Neuronal stem cell (in vitro differentiated cells): ENCODE measurements around the gene CCDC136.

ENCODE experiments used
- DNase-seq: peaks from one replicate; pipeline ENCODE4 v3.0.0-alpha.2; 2013; ENCODE audit warnings: low spot score
- H2AFZ ChIP-seq: one replicate; pipeline ENCODE4 v1.6.1; 2013; ENCODE audit warnings: mild to moderate bottlenecking, low read length, inconsistent platforms
- H2AK5ac ChIP-seq: 2 replicates; pipeline ENCODE4 v1.6.1; 2013; ENCODE audit warnings: low read depth, mild to moderate bottlenecking, inconsistent platforms, low read length, moderate library complexity, mixed read lengths
- H2BK120ac ChIP-seq: 2 replicates; pipeline ENCODE4 v1.6.1; 2013; ENCODE audit warnings: low read depth, mild to moderate bottlenecking, inconsistent platforms, low read length, moderate library complexity, mixed read lengths
- H2BK12ac ChIP-seq: one replicate; pipeline ENCODE4 v1.6.1; 2013; ENCODE audit warnings: low read length, inconsistent platforms
- H2BK15ac ChIP-seq: 2 replicates; pipeline ENCODE4 v1.6.1; 2013; ENCODE audit warnings: mild to moderate bottlenecking, low read length, inconsistent platforms, mixed read lengths
- H2BK5ac ChIP-seq: one replicate; pipeline ENCODE4 v1.6.1; 2013; ENCODE audit warnings: inconsistent platforms, mild to moderate bottlenecking, low read length, moderate library complexity
- H3K14ac ChIP-seq: one replicate; pipeline ENCODE4 v1.6.1; 2013; ENCODE audit warnings: low read length, inconsistent platforms
- H3K18ac ChIP-seq: 2 replicates; pipeline ENCODE4 v1.6.1; 2013; ENCODE audit warnings: low read length, inconsistent platforms
- H3K23ac ChIP-seq: 2 replicates; pipeline ENCODE4 v1.6.1; 2013; ENCODE audit warnings: low read depth, mild to moderate bottlenecking, mixed read lengths, low read length, inconsistent platforms; ENCODE audit not compliant: poor library complexity
- H3K27ac ChIP-seq: replicated peaks from 3 replicates; pipeline ENCODE4 v1.5.1; 2013; ENCODE audit warnings: low read length, inconsistent platforms
- H3K27me3 ChIP-seq, 3 experiments: 2 replicates each; pipeline ENCODE4 v1.6.1; 2013; ENCODE audit warnings: low read length in 3 of 3, mild to moderate bottlenecking in 2 of 3, inconsistent platforms in 1 of 3, low read depth in 1 of 3, mixed read lengths in 1 of 3, moderate library complexity in 1 of 3; ENCODE audit not compliant: control insufficient read depth in 3 of 3, insufficient read depth in 3 of 3
- H3K36me3 ChIP-seq, 2 donors: replicated peaks in 1 of 2; 2 replicates each; pipeline ENCODE4 v1.6.1; 2013; ENCODE audit warnings: low read length in 2 of 2; ENCODE audit not compliant: control insufficient read depth in 2 of 2, insufficient read depth in 2 of 2
- H3K4ac ChIP-seq: 2 replicates; pipeline ENCODE4 v1.6.1; 2013; ENCODE audit warnings: inconsistent platforms, mild to moderate bottlenecking, low read length, moderate library complexity
- H3K4me1 ChIP-seq, 2 donors: 1 replicate in 1 of 2; 2 replicates in 1 of 2; pipeline ENCODE4 v1.6.1; 2013; ENCODE audit warnings: low read length in 2 of 2, low read depth in 1 of 2; ENCODE audit not compliant: control insufficient read depth in 2 of 2, insufficient read depth in 1 of 2
- H3K4me2 ChIP-seq: one replicate; pipeline ENCODE4 v1.6.1; 2013; ENCODE audit warnings: mild to moderate bottlenecking, low read length, inconsistent platforms; ENCODE audit not compliant: insufficient read depth, poor library complexity, severe bottlenecking
- H3K4me3 ChIP-seq, 2 donors: 2 replicates each; pipeline ENCODE4 v1.5.1; 2013; ENCODE audit warnings: low read length in 2 of 2, mild to moderate bottlenecking in 2 of 2, inconsistent platforms in 1 of 2, moderate library complexity in 1 of 2
- H3K79me1 ChIP-seq: one replicate; pipeline ENCODE4 v1.6.1; 2013; ENCODE audit warnings: low read depth, mild to moderate bottlenecking, inconsistent platforms, low read length, moderate library complexity
- H3K9ac ChIP-seq: one replicate; pipeline ENCODE4 v1.6.1; 2013; ENCODE audit warnings: mild to moderate bottlenecking, low read depth, low read length, inconsistent platforms; ENCODE audit not compliant: poor library complexity
- H3K9me3 ChIP-seq, 2 donors: replicated peaks in 1 of 2; 2 replicates each; pipeline versions ENCODE3 to v1.6.1; 2013; ENCODE audit warnings: low read length in 2 of 2, mild to moderate bottlenecking in 2 of 2, inconsistent platforms in 1 of 2, low read depth in 1 of 2, mixed read lengths in 1 of 2, moderate library complexity in 1 of 2; ENCODE audit not compliant: control insufficient read depth in 2 of 2, insufficient read depth in 1 of 2
- H4K8ac ChIP-seq: one replicate; pipeline ENCODE4 v1.6.1; 2013; ENCODE audit warnings: low read depth, mild to moderate bottlenecking, inconsistent platforms, low read length, moderate library complexity
- H4K91ac ChIP-seq: one replicate; pipeline ENCODE4 v1.6.1; 2013; ENCODE audit warnings: low read length, low read depth, mild to moderate bottlenecking, inconsistent platforms; ENCODE audit not compliant: poor library complexity
- WGBS, 2 donors: extraction: QIAGEN DNeasy Blood & Tissue Kit; methylation state at CpG; one replicate each; pipeline ENCODE4 v1.1.7; 2013; ENCODE audit warnings: missing lambda C conversion rate in 2 of 2, mixed read lengths in 1 of 2; ENCODE audit not compliant: insufficient read length in 2 of 2, insufficient replicate concordance in 1 of 2; ENCODE audit errors: extremely low coverage in 2 of 2; 5-methylcytosine and 5-hydroxymethylcytosine counted together

Gene CCDC136

GRCh38 chr7:128856001-128856718, 64.4 kb downstream of the CCDC136 start:
- WGBS, 2 donors: no CpG with 5 or more reads among the region's 17 CpGs
- H3K27ac ChIP-seq: no peak overlapping the region
- H3K18ac ChIP-seq: no peak overlapping the region
- peaks cover 0 to 8% of the 10 kb centered on the region in 2 donors for H3K4me1 ChIP-seq
- no peak overlapping the region for H2BK120ac ChIP-seq
- no peak overlapping the region for H3K23ac ChIP-seq
- no peak overlapping the region for H2AK5ac ChIP-seq
- H3K14ac ChIP-seq: no peak overlapping the region
- H3K9ac ChIP-seq: peak overlapping the region; percentile 21
- H2BK5ac ChIP-seq: no peak overlapping the region
- DNase-seq: no peak
- no peak overlapping the region for H2AFZ ChIP-seq
- no peak overlapping the region for H2BK12ac ChIP-seq
- H3K4me3 ChIP-seq: no peak overlapping the region
- H4K91ac ChIP-seq: no peak overlapping the region
- no peak overlapping the region for H3K4ac ChIP-seq
- H2BK15ac ChIP-seq: no peak overlapping the region
- H3K79me1 ChIP-seq: peaks cover 2% of the 10 kb centered on the region
- no peak overlapping the region for H3K4me2 ChIP-seq
- peaks cover 0 to 6% (median 0%) of the 10 kb centered on the region in 3 experiments for H3K27me3 ChIP-seq
- no peaks in the 10 kb centered on the region for H3K9me3 ChIP-seq
- peaks cover 0 to 54% of the 10 kb centered on the region in 2 donors for H3K36me3 ChIP-seq
- peak overlapping the region; percentile 82 for H4K8ac ChIP-seq

- no peak overlapping the region for H2BK15ac ChIP-seq
- H2BK5ac ChIP-seq: no peak overlapping the region
- no peak overlapping the region for H3K9ac ChIP-seq
- no peaks in the 10 kb centered on the region for H3K9me3 ChIP-seq
- H3K27ac ChIP-seq: no peak overlapping the region
- peaks cover 4 to 12% of the 10 kb centered on the region in 2 donors for H3K4me1 ChIP-seq
- no peak overlapping the region for H4K8ac ChIP-seq
- DNase-seq: no peak
- no CpG with 5 or more reads among the region's 18 CpGs for WGBS, 2 donors
- peaks cover 0 to 6% (median 0%) of the 10 kb centered on the region in 3 experiments for H3K27me3 ChIP-seq
- H2BK12ac ChIP-seq: no peak overlapping the region
- H3K4me3 ChIP-seq: no peak overlapping the region
- H2AK5ac ChIP-seq: no peak overlapping the region
- H3K36me3 ChIP-seq: peaks cover 0 to 33% of the 10 kb centered on the region in 2 donors
- H3K23ac ChIP-seq: peak overlapping the region; percentile 18
- no peak overlapping the region for H3K4ac ChIP-seq
- H2AFZ ChIP-seq: peak overlapping the region; percentile 66
- H3K4me2 ChIP-seq: no peak overlapping the region
- no peak overlapping the region for H4K91ac ChIP-seq
- H3K14ac ChIP-seq: no peak overlapping the region
- H3K79me1 ChIP-seq: no peaks in the 10 kb centered on the region
- H2BK120ac ChIP-seq: no peak overlapping the region
- no peak overlapping the region for H3K18ac ChIP-seq
These were observed 66.8 kb downstream of the CCDC136 start for GRCh38 chr7:128858380-128859231.

GRCh38 chr7:128859232-128860157, 67.7 kb downstream of the CCDC136 start:
- peak overlapping the region; percentile 66 for H2AFZ ChIP-seq
- no peak overlapping the region for H3K23ac ChIP-seq
- no peaks in the 10 kb centered on the region for H3K9me3 ChIP-seq
- no peak overlapping the region for H3K18ac ChIP-seq
- no peak for DNase-seq
- H4K91ac ChIP-seq: no peak overlapping the region
- no peak overlapping the region for H3K4ac ChIP-seq
- H2BK12ac ChIP-seq: no peak overlapping the region
- H3K9ac ChIP-seq: no peak overlapping the region
- H3K4me2 ChIP-seq: no peak overlapping the region
- H2BK15ac ChIP-seq: no peak overlapping the region
- no peak overlapping the region for H2BK5ac ChIP-seq
- H3K4me1 ChIP-seq: peaks cover 5 to 12% of the 10 kb centered on the region in 2 donors
- no peak overlapping the region for H3K27ac ChIP-seq
- WGBS, 2 donors: no CpG with 5 or more reads among the region's 12 CpGs
- H4K8ac ChIP-seq: no peak overlapping the region
- peak overlapping the region; percentile 14 for H2AK5ac ChIP-seq
- peaks cover 0 to 26% of the 10 kb centered on the region in 2 donors for H3K36me3 ChIP-seq
- no peaks in the 10 kb centered on the region for H3K79me1 ChIP-seq
- H2BK120ac ChIP-seq: no peak overlapping the region
- no peak overlapping the region for H3K4me3 ChIP-seq
- peaks cover 0 to 6% (median 0%) of the 10 kb centered on the region in 3 experiments for H3K27me3 ChIP-seq
- no peak overlapping the region for H3K14ac ChIP-seq
